Measurements from ENCODE around the gene CA10.

Gene CA10

DNA sequence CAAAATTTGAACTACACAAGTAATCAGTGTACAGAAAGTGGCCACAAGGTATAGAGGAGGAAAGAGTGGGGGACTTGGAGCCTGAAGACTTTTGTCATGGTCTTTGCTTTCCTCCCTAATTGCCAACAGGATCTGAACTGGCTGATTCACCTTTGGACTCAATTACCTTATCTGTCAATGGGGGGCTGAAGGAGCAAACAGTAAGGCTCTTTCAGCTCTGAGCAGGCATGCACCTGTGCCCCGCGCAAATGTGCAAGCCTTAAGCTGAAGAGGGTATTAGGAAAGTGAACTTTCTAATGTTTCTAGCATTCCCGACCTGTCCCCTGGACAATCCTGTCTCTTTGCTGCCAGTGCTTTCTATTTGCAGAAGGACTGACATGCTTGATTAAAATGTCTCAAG, 302.7 kb downstream of the CA10 start:
- DNase-seq = no peak

GRCh38 chr17:51853857-51854256, 304.7 kb downstream of the CA10 start:
- no peak for DNase-seq

DNA sequence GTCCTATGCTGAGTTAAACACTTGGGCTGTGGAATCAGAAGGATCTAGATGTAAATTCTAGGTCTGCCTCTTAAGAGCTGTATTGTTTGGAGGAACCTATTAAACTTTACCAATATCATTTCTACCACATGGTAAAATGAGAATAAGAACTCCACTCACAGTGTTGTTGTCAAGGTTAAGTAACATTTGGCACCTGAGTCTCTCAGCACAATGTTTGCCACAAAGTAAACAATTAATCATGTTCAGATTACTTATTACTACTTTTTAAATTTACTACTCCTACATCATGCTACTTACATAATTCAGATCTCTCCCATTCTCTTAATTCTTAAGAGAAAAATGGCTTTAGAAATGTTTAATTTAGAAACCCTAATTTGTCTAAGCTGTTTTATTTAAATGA, 305.9 kb downstream of the CA10 start:
- no peak for DNase-seq

GRCh38 chr17:51850201-51850600, 308.3 kb downstream of the CA10 start:
- no peak for DNase-seq

DNA sequence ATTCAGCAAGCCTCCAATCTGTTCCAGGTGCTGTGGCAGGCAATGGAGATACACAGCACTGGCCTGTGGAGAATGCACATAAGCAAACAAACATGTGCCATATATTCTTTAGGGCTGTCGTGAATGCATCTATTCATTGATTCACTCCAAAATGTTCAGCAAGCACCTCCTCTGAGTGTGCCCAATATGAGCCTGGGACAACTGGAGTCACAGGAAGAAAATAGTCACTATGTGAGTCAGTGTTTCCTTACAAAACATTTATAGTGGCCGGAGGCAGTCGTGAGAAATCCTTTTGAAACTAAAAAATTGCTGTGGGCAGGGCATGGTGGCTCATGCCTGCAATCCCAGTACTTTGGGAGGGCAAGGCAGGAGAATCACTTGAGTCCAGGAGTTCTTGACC, 310.1 kb downstream of the CA10 start:
- no peak for DNase-seq

DNA sequence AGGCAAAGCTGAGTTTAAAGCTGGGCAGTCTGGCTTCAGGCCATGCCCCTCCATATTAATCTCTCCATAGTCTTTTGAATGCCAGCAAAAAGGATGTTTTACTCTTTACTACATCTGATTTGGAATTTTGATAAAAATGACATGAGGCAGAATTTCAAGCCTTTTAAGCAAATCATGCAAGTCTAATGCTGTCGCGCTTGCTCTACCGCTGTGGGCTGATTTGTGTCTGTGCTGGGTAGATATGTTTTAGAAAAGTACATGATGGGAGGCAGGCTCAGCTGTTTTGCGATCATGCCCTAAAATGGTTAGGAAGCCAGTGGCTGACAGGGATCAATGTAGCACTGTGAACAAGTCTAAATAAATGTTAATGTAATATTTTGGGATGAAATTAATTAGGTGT, 311.9 kb downstream of the CA10 start:
- no peak for DNase-seq

GRCh38 chr17:51845776-51846175, 312.7 kb downstream of the CA10 start:
- DNase-seq = no peak

DNA sequence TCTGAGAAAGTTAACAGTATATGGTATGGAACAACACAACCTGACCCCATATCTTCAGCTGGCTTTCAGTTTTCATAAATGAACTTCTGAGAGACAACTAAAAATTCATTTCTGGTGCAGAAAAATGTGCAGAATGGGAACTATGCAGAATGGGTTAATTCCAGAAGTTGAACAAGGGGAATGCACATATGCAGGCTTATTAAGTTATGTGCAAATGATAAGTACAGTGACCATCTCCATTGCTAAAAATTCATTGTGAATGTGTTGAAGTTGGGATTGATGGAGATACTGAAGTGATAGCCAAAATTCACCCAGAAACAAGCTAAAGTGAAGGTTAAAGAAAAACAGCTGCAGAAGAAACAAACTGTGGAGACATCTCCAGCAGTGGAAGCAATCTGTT, 315.8 kb downstream of the CA10 start:
- DNase-seq = no peak

DNA sequence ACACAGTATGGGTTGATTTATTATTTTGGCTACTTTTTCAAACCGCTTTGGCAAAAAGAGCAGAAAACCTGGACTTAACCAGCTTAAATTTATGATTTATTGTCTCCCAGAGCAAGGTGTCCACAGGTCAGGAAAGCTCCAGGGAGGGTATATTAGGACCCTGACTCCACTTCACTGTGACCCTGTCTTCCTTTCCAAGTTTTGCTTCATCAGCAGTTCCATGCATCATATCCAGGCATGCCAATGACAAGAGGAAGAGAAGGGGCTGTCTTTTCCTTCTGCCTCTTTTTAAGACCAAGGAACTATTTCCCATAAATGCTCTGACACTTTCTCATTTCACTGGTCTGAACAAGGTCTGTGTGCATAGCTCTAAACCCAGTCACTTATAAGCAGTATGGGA, 316.8 kb downstream of the CA10 start:
- no peak for DNase-seq

DNA sequence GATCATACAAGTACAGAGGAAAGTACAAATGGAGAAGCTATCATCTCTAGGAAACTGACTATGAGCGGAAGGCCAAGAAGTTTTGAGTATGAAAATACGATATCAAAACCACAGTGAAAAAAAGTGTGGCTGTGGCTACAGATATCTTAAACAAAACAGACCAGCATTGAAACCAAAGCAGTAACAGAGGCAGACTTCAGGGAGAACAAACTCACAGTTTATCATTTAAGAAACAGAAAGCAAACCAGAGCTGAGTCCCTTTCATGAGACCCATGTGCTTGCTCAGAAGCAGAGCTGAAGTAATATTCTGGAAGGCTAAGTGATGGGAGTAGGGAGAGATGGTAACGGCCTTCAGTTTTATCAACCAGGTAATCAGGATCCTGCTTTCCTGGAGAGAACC, 317.8 kb downstream of the CA10 start:
- DNase-seq = no peak

- DNase-seq = no peak
These were observed 324.9 kb downstream of the CA10 start for GRCh38 chr17:51833620-51834019.

GRCh38 chr17:51833045-51833444, 325.5 kb downstream of the CA10 start:
- DNase-seq = no peak

DNA sequence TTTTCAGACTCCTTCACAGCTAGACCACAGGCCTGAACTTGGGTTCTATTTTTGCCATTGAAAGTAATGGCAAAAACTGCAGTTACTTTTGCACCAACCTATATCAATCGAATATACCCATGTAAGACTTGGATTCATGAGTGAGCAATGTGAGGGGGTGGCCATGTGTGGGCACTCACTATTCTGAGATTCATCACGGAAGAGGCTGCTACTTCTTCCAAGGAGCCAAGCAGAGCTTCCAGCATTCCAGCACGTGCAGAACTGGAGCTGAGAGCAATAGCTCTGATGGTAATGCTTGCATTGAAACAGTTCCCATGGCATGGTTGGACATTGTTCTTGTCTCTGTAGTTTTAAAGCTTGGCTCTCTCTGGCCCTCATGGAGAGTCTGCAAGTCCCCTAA, 327.6 kb downstream of the CA10 start:
- DNase-seq = no peak

GRCh38 chr17:51830451-51830850, 328.1 kb downstream of the CA10 start:
- DNase-seq = no peak

- DNase-seq = no peak
These were observed 329.6 kb downstream of the CA10 start for GRCh38 chr17:51828901-51829300.

- DNase-seq = no peak
These were observed 331.4 kb downstream of the CA10 start for GRCh38 chr17:51827140-51827539.

GRCh38 chr17:51820766-51821165, 337.7 kb downstream of the CA10 start:
- DNase-seq = no peak

DNA sequence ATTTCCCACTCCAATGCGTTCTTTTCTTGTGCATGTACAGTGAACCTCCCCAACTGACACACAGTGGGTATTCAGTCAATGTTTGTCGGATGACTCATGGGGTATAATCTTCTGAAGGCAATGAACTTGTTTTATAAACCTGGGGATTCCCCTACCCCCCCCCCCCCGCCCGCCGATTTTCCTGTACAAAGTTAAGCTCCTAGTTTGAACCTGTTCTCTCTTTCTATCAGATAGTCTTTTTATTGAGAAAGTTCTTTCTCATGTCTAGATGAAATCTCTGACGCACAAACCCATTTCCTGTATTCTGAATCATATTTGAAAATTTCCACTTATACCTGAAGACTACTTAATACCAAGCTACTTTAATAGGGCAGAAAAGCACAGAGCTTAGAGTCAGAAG, 338.3 kb downstream of the CA10 start:
- DNase-seq = no peak

DNA sequence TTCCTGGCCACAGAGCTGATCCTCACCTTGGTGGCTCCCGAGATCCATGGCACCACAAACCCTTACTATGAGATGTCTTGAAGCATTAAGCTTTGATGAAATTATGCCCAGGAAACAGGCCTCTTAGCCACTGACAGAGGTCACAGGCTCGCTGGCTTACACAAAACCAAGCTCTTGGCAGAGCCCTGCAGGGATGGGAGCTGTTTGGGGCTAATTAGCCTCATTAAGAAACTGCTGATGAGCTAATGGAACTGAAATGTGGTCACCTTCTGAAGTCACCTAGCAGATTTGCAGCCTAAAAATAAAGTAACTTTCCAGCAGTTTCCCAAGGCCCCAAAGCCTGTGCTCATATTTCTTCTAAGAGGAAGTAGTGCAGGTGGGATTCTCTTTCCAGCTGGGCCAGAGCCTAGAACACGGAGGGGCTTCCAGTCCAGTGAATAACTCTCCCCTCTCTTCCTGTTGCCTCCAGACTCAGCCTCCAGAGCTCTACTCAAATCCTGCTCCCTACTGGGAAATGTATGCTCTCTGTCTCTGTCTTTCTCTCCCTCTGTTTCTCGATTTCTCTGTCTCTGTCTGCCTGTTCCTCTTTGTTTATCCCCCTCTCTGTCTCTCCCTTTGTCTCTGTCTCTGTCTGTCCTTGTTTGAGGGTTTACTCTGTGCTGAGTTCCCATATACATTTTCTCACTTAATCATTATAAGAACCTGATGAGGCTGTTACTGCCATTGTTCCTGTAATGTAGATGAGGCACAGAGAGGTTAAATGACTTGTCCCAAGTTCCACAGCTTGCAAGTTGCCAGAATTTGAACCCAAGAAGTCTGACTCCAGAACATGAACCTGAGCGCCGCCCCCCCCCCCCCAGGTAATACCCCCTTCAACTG, 338.9 kb downstream of the CA10 start:
- no peak for DNase-seq

DNA sequence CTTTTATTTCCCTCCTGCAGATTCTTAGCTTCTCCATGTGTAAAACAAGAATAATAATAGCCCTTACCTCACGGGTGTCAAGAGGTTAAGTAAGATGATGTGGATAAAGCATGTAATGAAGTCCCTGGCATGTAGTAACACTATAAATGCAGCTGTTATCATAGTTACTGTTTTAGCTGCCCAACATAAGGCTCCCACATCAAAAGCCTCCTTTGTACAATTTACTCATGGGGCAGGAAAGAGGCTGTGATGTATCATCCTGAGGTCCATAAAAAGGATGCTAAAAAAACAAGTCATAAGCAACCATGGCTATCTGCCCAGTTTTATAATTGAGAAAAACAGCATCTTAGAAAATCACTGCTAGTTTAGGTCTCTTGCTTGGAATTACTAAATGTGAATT, 339.7 kb downstream of the CA10 start:
- DNase-seq = no peak

DNA sequence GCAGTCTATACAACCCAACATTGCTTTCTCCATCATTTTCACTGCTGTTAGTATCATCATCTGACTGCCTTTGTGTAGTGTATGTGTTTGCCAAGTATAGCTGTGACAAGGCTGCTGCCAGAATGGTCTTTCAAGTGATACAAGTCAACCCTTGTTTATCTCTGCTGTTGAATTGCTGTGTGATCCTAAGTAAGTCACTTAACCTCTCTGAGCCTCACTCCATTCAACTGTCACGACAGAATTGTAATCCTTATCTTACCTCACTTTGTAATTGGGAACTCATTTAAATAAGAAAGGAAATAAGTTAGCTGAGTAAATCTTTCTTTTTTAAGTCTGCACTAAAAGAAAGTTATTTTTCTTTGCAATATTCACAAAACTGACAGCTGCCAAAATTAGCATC, 340.6 kb downstream of the CA10 start:
- DNase-seq = no peak

GRCh38 chr17:51817117-51817516, 341.4 kb downstream of the CA10 start:
- DNase-seq = no peak

DNA sequence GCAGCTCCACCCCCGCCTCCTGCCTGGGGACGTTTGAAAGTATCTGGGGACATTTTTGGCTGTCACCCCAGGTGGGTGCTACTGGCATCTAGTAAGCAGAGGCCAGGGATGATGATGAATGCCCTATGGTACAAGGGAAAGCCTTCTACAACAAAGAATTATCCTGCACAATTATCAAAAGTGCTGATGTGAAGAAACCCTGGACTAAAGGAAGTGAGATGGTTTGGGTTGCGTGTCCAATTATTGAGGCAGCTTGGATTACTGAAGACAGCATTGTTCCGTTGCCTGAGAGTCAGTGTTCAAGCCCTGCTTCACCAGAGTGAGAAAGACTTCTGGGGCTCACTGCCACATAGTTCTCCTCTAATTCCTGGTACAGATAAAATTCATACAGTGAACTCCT, 343.4 kb downstream of the CA10 start:
- DNase-seq = no peak

- no peak for DNase-seq
These were observed 344.0 kb downstream of the CA10 start for GRCh38 chr17:51814521-51814920.

DNA sequence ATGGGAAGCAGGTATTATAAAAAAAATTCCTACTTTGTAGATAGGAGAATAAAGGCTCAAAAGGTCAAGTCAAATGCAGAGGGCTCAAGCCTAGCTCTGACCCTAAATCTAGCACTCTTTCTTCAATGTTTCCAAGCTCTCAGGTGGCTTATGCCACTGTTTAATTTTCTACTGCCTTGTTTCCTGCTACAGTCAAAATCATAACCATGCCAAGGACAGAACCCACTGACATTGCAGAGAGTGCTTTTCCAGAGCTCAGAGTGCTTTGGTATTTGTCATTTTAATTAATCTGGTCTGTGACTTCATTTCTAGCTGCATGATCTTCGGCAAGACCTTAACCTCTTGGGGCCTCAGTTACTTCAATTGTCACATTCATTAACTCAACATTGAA, 344.7 kb downstream of the CA10 start:
- DNase-seq = no peak

All from stimulated activated naive CD4-positive, alpha-beta T cell (primary cell).